ENCODE results near the gene ARV1.

DNA sequence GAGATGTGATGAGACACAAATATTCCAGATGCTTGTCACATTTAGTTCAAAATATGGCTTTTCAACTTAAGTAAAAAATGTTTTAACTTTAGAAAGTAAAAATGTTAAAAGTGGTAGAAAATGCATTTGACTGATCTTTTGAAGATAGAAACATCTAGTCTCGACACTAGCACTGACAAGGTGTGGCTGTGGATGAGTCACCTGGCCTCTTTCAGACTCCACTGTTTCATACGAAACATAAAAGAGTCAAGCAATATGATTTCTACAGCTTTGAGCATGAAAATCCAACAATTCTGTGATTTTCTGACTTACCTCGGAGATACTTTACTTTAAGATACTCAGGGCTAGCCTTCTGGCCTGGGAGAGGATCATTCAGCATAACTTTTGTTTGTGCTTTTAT, 47.9 kb upstream of the ARV1 start:
- TF ChIP-seq POLR2A (IDR thresholded peaks at IDR 0.05), result no peak
- TF ChIP-seq POLR2AphosphoS5 (IDR thresholded peaks at IDR 0.05), result no peak
- no peak for TF ChIP-seq CTCF (IDR thresholded peaks at IDR 0.05)
- TF ChIP-seq EP300 (IDR thresholded peaks at IDR 0.05), result no peak
